SU-DHL-6 (cell line): ENCODE data around the gene NFIB.

ENCODE experiments used
- H2AFZ ChIP-seq: fragments of 200-600 bp; sonication (generic); 2 replicates; pipeline ENCODE4 v1.6.1; 2014; ENCODE audit warnings: low read depth, mild to moderate bottlenecking, moderate library complexity, mixed read lengths, antibody characterized with exemption, low read length; ENCODE audit not compliant: severe bottlenecking
- H3F3A ChIP-seq: fragments of 200-600 bp; shearing (Covaris generic); 2 replicates; pipeline ENCODE4 v1.6.0; 2016; ENCODE audit warnings: antibody characterized with exemption, mild to moderate bottlenecking; ENCODE audit not compliant: insufficient read depth
- H3K27ac ChIP-seq: fragments of 200-600 bp; sonication (generic); 2 replicates; pipeline ENCODE4 v1.5.1; 2016; ENCODE audit warnings: low read depth, mild to moderate bottlenecking, low read length, moderate library complexity, mixed read lengths
- H3K27me3 ChIP-seq: fragments of 200-600 bp; sonication (generic), shearing (Covaris generic); 2 replicates; pipeline ENCODE4 v1.6.0; 2014; ENCODE audit warnings: mild to moderate bottlenecking, low read length
- H3K36me3 ChIP-seq: fragments of 200-600 bp; sonication (generic); 2 replicates; pipeline ENCODE4 v1.6.1; 2014; ENCODE audit warnings: mild to moderate bottlenecking, low read length, mixed read lengths
- H3K4me2 ChIP-seq: fragments of 300-600, 200-600 bp; shearing (Covaris generic), sonication (generic); 2 replicates; pipeline ENCODE4 v1.6.0; 2014; ENCODE audit warnings: low read length, low read depth, mild to moderate bottlenecking; ENCODE audit not compliant: poor library complexity, severe bottlenecking
- H3K4me3 ChIP-seq: fragments of 200-600 bp; sonication (generic); 2 replicates; pipeline ENCODE4 v1.5.1; 2014; ENCODE audit warnings: antibody characterized with exemption, low read length, mild to moderate bottlenecking, mixed read lengths; ENCODE audit not compliant: insufficient read depth, poor library complexity, severe bottlenecking
- H3K79me2 ChIP-seq: fragments of 200-600 bp; sonication (generic); 2 replicates; pipeline ENCODE4 v1.6.1; 2014; ENCODE audit warnings: mild to moderate bottlenecking, low read length, moderate library complexity; ENCODE audit not compliant: insufficient read depth
- H3K9ac ChIP-seq: fragments of 200-600 bp; sonication (generic); 2 replicates; pipeline ENCODE4 v1.7.0; 2014; ENCODE audit warnings: mild to moderate bottlenecking, low read length
- H3K9me2 ChIP-seq: fragments of 200-600 bp; sonication (generic); replicated peaks from 2 replicates; pipeline ENCODE4 v1.6.1; 2014; ENCODE audit warnings: low read length; ENCODE audit not compliant: insufficient read depth
- H3K9me3 ChIP-seq: fragments of 200-600 bp; sonication (generic); 2 replicates; pipeline ENCODE4 v1.6.1; 2014; ENCODE audit warnings: low read length, mixed read lengths; ENCODE audit not compliant: insufficient read depth
- H4K20me1 ChIP-seq: fragments of 200-600 bp; sonication (generic); 2 replicates; pipeline ENCODE4 v1.6.1; 2014; ENCODE audit warnings: low read depth, mild to moderate bottlenecking, antibody characterized with exemption, low read length, moderate library complexity, mixed read lengths
- EZH2phosphoT487 ChIP-seq: fragments of 200-600 bp; sonication (generic), shearing (Covaris generic); conservative IDR thresholded peaks from 2 replicates; pipeline ENCODE4 v1.6.1; 2018; ENCODE audit warnings: mild to moderate bottlenecking, antibody characterized with exemption, low read length, moderate library complexity, mixed read lengths
- TF ChIP-seq, protein P1 (sequence below): fragments of 200-600 bp; sonication (generic); IDR thresholded peaks from one replicate; pipeline ENCODE4 v1.5.1; 2017; ENCODE audit warnings: antibody characterized with exemption, mild to moderate bottlenecking, low read length, moderate library complexity; ENCODE audit not compliant: insufficient read depth, poor library complexity, severe bottlenecking

Gene NFIB

DNA sequence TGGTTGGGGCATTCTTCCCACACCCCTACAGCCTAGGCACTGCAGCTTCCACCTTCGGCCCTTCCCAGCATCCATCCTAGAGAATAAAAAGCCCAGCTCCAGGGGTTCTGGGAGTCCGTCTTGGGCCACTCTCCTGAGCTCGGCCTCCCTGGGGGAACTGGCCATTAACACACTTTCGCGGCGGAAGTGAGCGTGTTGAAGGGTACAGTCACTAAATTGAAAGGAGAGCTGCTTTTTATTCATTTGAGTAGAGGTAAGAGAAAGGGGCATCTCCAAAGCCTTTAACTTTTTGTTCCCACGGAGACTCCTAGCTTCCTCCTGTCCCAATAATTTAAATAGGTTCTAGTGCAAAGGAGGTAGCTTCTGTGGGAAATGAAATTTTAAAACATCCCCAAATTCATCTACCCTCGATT, 31.0 kb upstream of the NFIB start:
- Histone ChIP-seq H3K27me3 (0 out of 2 replicates have a peak, but pooled peaks cover 4% of the 10 kb centered on the region), H3K4me3 (no peak overlapping the region), H3K9me2 (no peaks in the 10 kb centered on the region)

DNA sequence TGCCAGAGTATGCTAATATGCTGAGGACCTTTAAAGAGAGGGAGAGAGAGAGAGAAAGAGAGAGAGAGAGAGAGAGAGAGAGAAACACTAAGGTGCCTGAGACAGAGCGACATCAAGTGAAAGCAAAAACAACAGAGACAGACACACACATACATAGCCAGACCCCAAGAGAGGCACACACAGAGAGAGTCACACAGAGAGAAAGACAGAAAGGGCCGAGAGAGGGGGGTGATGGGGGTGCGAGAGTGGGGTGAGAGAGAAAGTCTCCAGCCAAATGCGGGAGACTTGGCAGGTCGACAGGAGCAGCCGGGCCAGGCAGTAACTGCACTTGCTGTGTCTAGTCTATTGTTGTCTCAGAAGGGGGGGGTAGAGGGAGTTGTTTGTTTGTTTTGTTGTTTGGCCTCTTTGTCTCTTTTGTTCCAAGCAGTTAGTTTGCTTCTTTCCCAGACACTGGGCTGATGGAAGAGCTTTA, 30.1 kb upstream of the NFIB start:
- Histone ChIP-seq H3K27ac (no peak overlapping the region), H3K9ac (no peak overlapping the region), H3K36me3 (no peaks in the 10 kb centered on the region), H3K9me3 (no peaks in the 10 kb centered on the region), H3K4me3 (no peak overlapping the region), H2AFZ (no peak overlapping the region), H4K20me1 (no peaks in the 10 kb centered on the region), H3K4me2 (no peak overlapping the region), H3K9me2 (no peaks in the 10 kb centered on the region), H3K79me2 (no peaks in the 10 kb centered on the region), H3K27me3 (0 out of 2 replicates have a peak, but pooled peaks cover 4% of the 10 kb centered on the region), H3F3A (no peaks in the 10 kb centered on the region)
- no peak for TF ChIP-seq EZH2phosphoT487
- TF ChIP-seq, protein P1, sequence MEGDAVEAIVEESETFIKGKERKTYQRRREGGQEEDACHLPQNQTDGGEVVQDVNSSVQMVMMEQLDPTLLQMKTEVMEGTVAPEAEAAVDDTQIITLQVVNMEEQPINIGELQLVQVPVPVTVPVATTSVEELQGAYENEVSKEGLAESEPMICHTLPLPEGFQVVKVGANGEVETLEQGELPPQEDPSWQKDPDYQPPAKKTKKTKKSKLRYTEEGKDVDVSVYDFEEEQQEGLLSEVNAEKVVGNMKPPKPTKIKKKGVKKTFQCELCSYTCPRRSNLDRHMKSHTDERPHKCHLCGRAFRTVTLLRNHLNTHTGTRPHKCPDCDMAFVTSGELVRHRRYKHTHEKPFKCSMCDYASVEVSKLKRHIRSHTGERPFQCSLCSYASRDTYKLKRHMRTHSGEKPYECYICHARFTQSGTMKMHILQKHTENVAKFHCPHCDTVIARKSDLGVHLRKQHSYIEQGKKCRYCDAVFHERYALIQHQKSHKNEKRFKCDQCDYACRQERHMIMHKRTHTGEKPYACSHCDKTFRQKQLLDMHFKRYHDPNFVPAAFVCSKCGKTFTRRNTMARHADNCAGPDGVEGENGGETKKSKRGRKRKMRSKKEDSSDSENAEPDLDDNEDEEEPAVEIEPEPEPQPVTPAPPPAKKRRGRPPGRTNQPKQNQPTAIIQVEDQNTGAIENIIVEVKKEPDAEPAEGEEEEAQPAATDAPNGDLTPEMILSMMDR, result no peak

More for the DNA sequence above, 31.0 kb upstream of the NFIB start:
- Histone ChIP-seq H2AFZ (no peak overlapping the region), H3K27ac (no peak overlapping the region), H3K9ac (no peak overlapping the region), H3F3A (no peaks in the 10 kb centered on the region), H4K20me1 (no peaks in the 10 kb centered on the region), H3K4me2 (no peak overlapping the region), H3K36me3 (no peaks in the 10 kb centered on the region), H3K79me2 (no peaks in the 10 kb centered on the region), H3K9me3 (no peaks in the 10 kb centered on the region)
- TF ChIP-seq, protein P1, result no peak
- TF ChIP-seq EZH2phosphoT487, result no peak

DNA sequence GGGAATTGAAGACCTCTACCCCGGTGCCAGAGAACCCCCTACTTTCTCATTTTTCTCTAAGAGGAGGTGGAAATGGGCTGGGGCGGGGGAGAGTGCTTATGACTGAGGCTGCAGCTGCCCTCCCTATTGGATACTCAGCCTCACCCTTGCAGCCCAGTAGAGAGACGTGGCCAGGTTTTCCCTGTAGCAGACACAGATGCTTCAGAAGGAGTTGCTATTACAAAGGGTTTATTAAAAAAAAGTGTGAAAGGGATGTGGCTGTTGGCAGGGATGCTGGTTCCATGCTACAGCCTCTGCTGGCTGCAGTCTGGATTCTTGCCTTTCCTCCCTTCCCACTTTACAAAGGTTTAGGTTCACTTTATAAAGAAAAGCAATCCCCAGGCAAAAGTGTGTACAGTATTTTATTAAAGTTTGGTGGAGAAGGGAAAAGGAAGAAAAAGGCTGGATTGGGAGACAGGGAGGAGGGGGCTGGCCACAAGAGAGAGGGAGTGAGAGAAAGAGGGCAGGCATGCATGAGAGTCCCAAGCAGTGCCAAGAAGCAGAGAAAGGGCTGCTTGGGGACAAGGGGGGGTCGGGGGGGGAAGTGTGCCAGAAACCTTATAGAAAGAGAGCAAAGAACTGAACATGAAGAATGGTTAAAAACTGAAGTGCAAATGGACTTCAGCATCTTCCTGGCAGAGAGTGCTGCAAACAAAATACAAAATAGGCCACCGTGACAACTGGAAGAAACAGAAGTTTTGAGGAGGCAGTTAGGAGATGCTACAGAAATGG, 29.5 kb upstream of the NFIB start:
- no peaks in the 10 kb centered on the region for H3K9me2 ChIP-seq
- H3K27ac ChIP-seq, result no peak overlapping the region
- TF ChIP-seq, protein P1, result no peak
- 0 out of 2 replicates have a peak, but pooled peaks cover 4% of the 10 kb centered on the region for H3K27me3 ChIP-seq
- H3K79me2 ChIP-seq, result no peaks in the 10 kb centered on the region
- H3K4me3 ChIP-seq, result no peak overlapping the region
- H3F3A ChIP-seq, result no peaks in the 10 kb centered on the region
- no peak overlapping the region for H2AFZ ChIP-seq
- H3K36me3 ChIP-seq, result no peaks in the 10 kb centered on the region
- no peak overlapping the region for H3K9ac ChIP-seq
- H3K4me2 ChIP-seq, result no peak overlapping the region
- H4K20me1 ChIP-seq, result no peaks in the 10 kb centered on the region
- no peaks in the 10 kb centered on the region for H3K9me3 ChIP-seq
